SK-N-SH (cell line): ENCODE data around the gene ZNF888. TPM values are rescaled to one million over a fixed set of nuclear protein-coding genes. Genes with fewer than 3 reads are reported as not detected.

Source experiments
- CTCF ChIA-PET: fragments of 300-600, 350-600 bp; formaldehyde crosslinking; extraction: SDS; loops from one replicate; lab custom pipeline; 2021; lab: Yijun Ruan, JAX
- POLR2A ChIA-PET: fragments of 350-600 bp; sonication (Branson Sonifier 250); formaldehyde crosslinking; extraction: SDS; loops from one replicate; lab custom pipeline; 2020; ENCODE audit warnings: antibody characterized with exemption, inconsistent platforms; lab: Yijun Ruan, JAX
- DNase-seq: peaks from one replicate; pipeline ENCODE4 v3.0.0; 2012
- H2AFZ ChIP-seq: fragments of 200-600 bp; sonication (generic); 2 replicates; pipeline ENCODE4 v1.8.1; 2016; ENCODE audit warnings: antibody characterized with exemption, mild to moderate bottlenecking, low read depth
- H3F3A ChIP-seq: fragments of 200-600 bp; sonication (generic); replicated peaks from 2 replicates; pipeline ENCODE3; 2016; ENCODE audit warnings: antibody characterized with exemption, mild to moderate bottlenecking; ENCODE audit not compliant: insufficient read depth
- H3K27ac ChIP-seq, 2 experiments: fragments of 200-500 bp in 1 of 2; fragments of 200-600 bp in 1 of 2; sonication (Bioruptor generic) in 1 of 2; sonication (generic), shearing (Covaris generic) in 1 of 2; 2 replicates each; pipeline versions ENCODE4 v1.5.1 to v1.6.1; 2014 to 2016; ENCODE audit warnings: low read depth in 2 of 2, inconsistent platforms in 1 of 2, low read length in 1 of 2, mild to moderate bottlenecking in 1 of 2, mixed read lengths in 1 of 2
- H3K27me3 ChIP-seq: fragments of 200-600 bp; sonication (generic), shearing (Covaris generic); 2 replicates; pipeline ENCODE4 v1.6.1; 2016; ENCODE audit warnings: mixed run types; ENCODE audit not compliant: insufficient read depth
- H3K36me3 ChIP-seq, 2 experiments: fragments of 200-500 bp in 1 of 2; fragments of 200-600 bp in 1 of 2; sonication (Bioruptor generic) in 1 of 2; sonication (generic) in 1 of 2; replicated peaks in 1 of 2; 2 replicates each; pipeline versions ENCODE3 to v1.5.1; 2014 to 2016; ENCODE audit warnings: low read length in 1 of 2, mild to moderate bottlenecking in 1 of 2; ENCODE audit not compliant: insufficient read depth in 2 of 2, control insufficient read depth in 1 of 2
- H3K4me1 ChIP-seq, 2 experiments: fragments of 200-500 bp in 1 of 2; fragments of 200-600 bp in 1 of 2; sonication (Bioruptor generic) in 1 of 2; sonication (generic), shearing (Covaris generic) in 1 of 2; 2 replicates each; pipeline versions ENCODE4 v1.5.1 to v1.6.1; 2014 to 2016; ENCODE audit warnings: low read depth in 1 of 2, low read length in 1 of 2, mixed run types in 1 of 2; ENCODE audit not compliant: insufficient read depth in 2 of 2, control insufficient read depth in 1 of 2
- H3K4me2 ChIP-seq: fragments of 200-600 bp; sonication (generic), shearing (Covaris generic); 2 replicates; pipeline ENCODE4 v1.6.1; 2017; ENCODE audit warnings: mixed run types
- H3K4me3 ChIP-seq, 2 experiments: fragments of 200-500 bp in 1 of 2; fragments of 200-600 bp in 1 of 2; sonication (Bioruptor generic) in 1 of 2; sonication (generic), shearing (Covaris generic) in 1 of 2; 2 replicates each; pipeline versions ENCODE4 v1.5.1 to v1.8.1; 2014 to 2016; ENCODE audit warnings: low read depth in 2 of 2, inconsistent platforms in 1 of 2, low read length in 1 of 2, mild to moderate bottlenecking in 1 of 2, mixed read lengths in 1 of 2, moderate library complexity in 1 of 2
- H3K79me2 ChIP-seq: fragments of 200-600 bp; sonication (generic); 2 replicates; pipeline ENCODE4 v1.8.1; 2017; ENCODE audit warnings: mild to moderate bottlenecking; ENCODE audit not compliant: insufficient read depth
- H3K9ac ChIP-seq: fragments of 200-600 bp; sonication (generic); 2 replicates; pipeline ENCODE4 v1.6.1; 2017; ENCODE audit warnings: mixed run types
- H3K9me2 ChIP-seq: fragments of 200-600 bp; sonication (generic); 2 replicates; pipeline ENCODE4 v1.6.1; 2017; ENCODE audit warnings: mixed run types
- H3K9me3 ChIP-seq: fragments of 200-600 bp; sonication (generic); 2 replicates; pipeline ENCODE4 v1.6.1; 2017; ENCODE audit warnings: mixed run types, mild to moderate bottlenecking, moderate library complexity
- H4K20me1 ChIP-seq: fragments of 200-600 bp; sonication (generic); 2 replicates; pipeline ENCODE4 v1.6.1; 2017; ENCODE audit warnings: mild to moderate bottlenecking, mixed run types; ENCODE audit not compliant: insufficient read depth
- CHD2 ChIP-seq: fragments of 150-350 bp; IDR thresholded peaks from 2 replicates; pipeline ENCODE4 v1.6.1; 2018; ENCODE audit warnings: low read length; ENCODE audit not compliant: partially characterized antibody
- EP300 ChIP-seq, 2 experiments: IDR thresholded peaks; 2 replicates each; pipeline versions ENCODE4 v1.4.0 to v1.6.1; 2012; ENCODE audit warnings: borderline replicate concordance in 1 of 2, low read depth in 1 of 2, low read length in 1 of 2
- EZH2phosphoT487 ChIP-seq: fragments of 200-600 bp; sonication (generic); IDR thresholded peaks from 2 replicates; pipeline ENCODE4 v1.6.1; 2017; ENCODE audit warnings: low read depth, mixed run types, mild to moderate bottlenecking, antibody characterized with exemption, moderate library complexity, borderline replicate concordance
- FOXJ3 ChIP-seq: sonication (generic); formaldehyde crosslinking; IDR thresholded peaks from 2 replicates; pipeline ENCODE4 v1.5.1; 2020; ENCODE audit warnings: mild to moderate bottlenecking, missing genetic modification reagents
- GATA2 ChIP-seq: sonication (generic); formaldehyde crosslinking; IDR thresholded peaks from 2 replicates; pipeline ENCODE4 v1.5.0; 2020; ENCODE audit warnings: mild to moderate bottlenecking, missing genetic modification reagents
- IRF3 ChIP-seq: fragments of 150-350 bp; IDR thresholded peaks from 2 replicates; pipeline ENCODE4 v1.6.1; 2016; ENCODE audit warnings: mild to moderate bottlenecking, low read depth, low read length
- JUND ChIP-seq: IDR thresholded peaks from 2 replicates; pipeline ENCODE4 v1.4.0; 2012
- MEF2A ChIP-seq: IDR thresholded peaks from 2 replicates; pipeline ENCODE4 v1.4.0; 2012; ENCODE audit warnings: low read depth, borderline replicate concordance
- MXI1 ChIP-seq: IDR thresholded peaks from 2 replicates; pipeline ENCODE4 v1.6.1; 2012; ENCODE audit warnings: mild to moderate bottlenecking, low read depth, low read length, improper control_type of control experiment
- NRF1 ChIP-seq: IDR thresholded peaks from 2 replicates; pipeline ENCODE4 v1.6.1; 2012; ENCODE audit warnings: low read depth, mild to moderate bottlenecking, low read length
- PBX3 ChIP-seq: IDR thresholded peaks from 2 replicates; pipeline ENCODE4; 2012
- POLR2AphosphoS5 ChIP-seq: IDR thresholded peaks from 2 replicates; pipeline ENCODE4 v1.6.1; 2012; ENCODE audit warnings: low read depth, low read length
- RAD21 ChIP-seq: IDR thresholded peaks from 2 replicates; pipeline ENCODE4 v1.6.1; 2012; ENCODE audit warnings: mild to moderate bottlenecking, low read length
- RCOR1 ChIP-seq: fragments of 150-350 bp; IDR thresholded peaks from 2 replicates; pipeline ENCODE4 v1.6.1; 2017; ENCODE audit warnings: antibody characterized with exemption, low read length
- REST ChIP-seq: IDR thresholded peaks from 2 replicates; pipeline ENCODE4 v1.6.1; 2012; ENCODE audit warnings: mild to moderate bottlenecking, low read depth, low read length, moderate library complexity
- RFX5 ChIP-seq: IDR thresholded peaks from 2 replicates; pipeline ENCODE4 v1.6.1; 2012; ENCODE audit warnings: mild to moderate bottlenecking, improper control_type of control experiment, low read length
- RXRA ChIP-seq: IDR thresholded peaks from 2 replicates; pipeline ENCODE4 v1.4.0; 2012; ENCODE audit warnings: low read depth, mild to moderate bottlenecking, borderline replicate concordance
- SMC3 ChIP-seq: IDR thresholded peaks from 2 replicates; pipeline ENCODE4 v1.6.1; 2012; ENCODE audit warnings: low read depth, low read length, improper control_type of control experiment
- TCF12 ChIP-seq: IDR thresholded peaks from 2 replicates; pipeline ENCODE4 v1.4.0; 2012
- USF1 ChIP-seq: IDR thresholded peaks from 2 replicates; pipeline ENCODE4 v1.4.0; 2012; ENCODE audit warnings: low read depth, borderline replicate concordance
- WGBS: methylation state at CpG from one replicate; pipeline ENCODE4 v1.1.6; 2017; ENCODE audit warnings: low lambda C conversion rate; 5-methylcytosine and 5-hydroxymethylcytosine counted together
- polyA plus RNA-seq, 3 experiments: library from polyadenylated mRNA; depleted of rRNA; stranded (reverse); fragments of >200 nt; gene quantifications; 2 replicates each; pipeline ENCODE4 v1.2.3, GENCODE V29; 2012

The ZNF888 gene
- polyA plus RNA-seq, 1 of the 3 experiments (the other 2 are of a cell fraction), result 0.46 TPM

- H3K4me1 ChIP-seq, result no peaks in the 10 kb centered on the region; a peak in 1 of 4 replicates
- H2AFZ ChIP-seq, result no peak overlapping the region
- WGBS, result 77% methylated on average over 5 of the region's 5 CpGs
- no peaks in the 10 kb centered on the region for H3K9me3 ChIP-seq
- DNase-seq, result no peak
- H3K9me2 ChIP-seq, result no peaks in the 10 kb centered on the region
- H4K20me1 ChIP-seq, result no peaks in the 10 kb centered on the region
- peaks cover 6% of the 10 kb centered on the region; the same call in 1 of the 2 replicates for H3K79me2 ChIP-seq
- peaks cover 4% of the 10 kb centered on the region for H3F3A ChIP-seq
- H3K27me3 ChIP-seq, result no peaks in the 10 kb centered on the region
- H3K27ac ChIP-seq, result no peak overlapping the region
- CTCF ChIA-PET, result no interaction called here
- POLR2A ChIA-PET, result no interaction called here
- H3K9ac ChIP-seq, result no peak overlapping the region
- TF ChIP-seq NRF1 (no peak), SMC3 (no peak), EZH2phosphoT487 (no peak), EP300 (IDR thresholded peaks at IDR 0.05; ENCODE audit: borderline replicate concordance in 1 of 2, low read depth in 1 of 2, low read length in 1 of 2) (no peak), IRF3 (no peak), JUND (no peak), RCOR1 (no peak), CHD2 (no peak), TCF12 (no peak), FOXJ3 (CRISPR knock-in tag) (no peak), PBX3 (no peak), RXRA (no peak)
- H3K4me2 ChIP-seq, result no peak overlapping the region
- no peak overlapping the region for H3K4me3 ChIP-seq
- peaks cover 0 to 15% of the 10 kb centered on the region in 2 experiments for H3K36me3 ChIP-seq
Measured at GRCh38 chr19:52938761-52939160, 15.5 kb upstream of the ZNF888 start.

GRCh38 chr19:52936954-52937325 is 13.7 kb upstream of the ZNF888 start:
- Histone ChIP-seq H3K4me2 (no peak overlapping the region), H3K36me3 (peaks cover 0 to 15% of the 10 kb centered on the region in 2 experiments), H3K9me2 (no peaks in the 10 kb centered on the region), H3K27ac (no peak overlapping the region), H3K4me1 (no peaks in the 10 kb centered on the region; a peak in 1 of 4 replicates), H3K79me2 (peaks cover 5% of the 10 kb centered on the region; the same call in 1 of the 2 replicates), H3K4me3 (no peak overlapping the region), H3K27me3 (no peaks in the 10 kb centered on the region)
- CTCF ChIA-PET, result no interaction called here
- 64% methylated on average over 6 of the region's 7 CpGs for WGBS
- TF ChIP-seq RFX5, result no peak
- TF ChIP-seq NRF1, result no peak
- no peak for TF ChIP-seq MEF2A
- TF ChIP-seq RAD21, result no peak
- TF ChIP-seq FOXJ3 (CRISPR knock-in tag), result no peak
- no peak for TF ChIP-seq REST
- no peak for TF ChIP-seq USF1
- no peak for TF ChIP-seq GATA2 (CRISPR knock-in tag)
- no peak for TF ChIP-seq POLR2AphosphoS5
- no peak for TF ChIP-seq MXI1
- TF ChIP-seq, all 33 proteins: peak for 0
- Histone ChIP-seq H3K9me3 (no peaks in the 10 kb centered on the region), H3F3A (peaks cover 4% of the 10 kb centered on the region), H4K20me1 (no peaks in the 10 kb centered on the region), H3K9ac (no peak overlapping the region), H2AFZ (no peak overlapping the region)
- POLR2A ChIA-PET, result no interaction called here
- DNase-seq, result no peak
